Smooth muscle cell (in vitro differentiated cells): ENCODE data around the gene UTS2R. TPM values are rescaled to one million over a fixed set of nuclear protein-coding genes. Genes with fewer than 3 reads are reported as not detected.
"Not testable (repeated sequence)": the region's sequence is repeated elsewhere in the genome, so short reads cannot be mapped to it uniquely, and the experiment has no call there.

ENCODE experiments used
- DNase-seq: peaks from one replicate; lab custom pipeline; 2025; ENCODE audit not compliant: unreplicated experiment; lab: John Stamatoyannopoulos, UW
- H2AFZ ChIP-seq: fragments of 200-600 bp; sonication (generic); 2 replicates; pipeline ENCODE4 v1.6.0; 2016; ENCODE audit warnings: antibody characterized with exemption, low read depth, mild to moderate bottlenecking
- H3F3A ChIP-seq: fragments of 200-600 bp; sonication (generic); 2 replicates; pipeline ENCODE4 v1.6.0; 2017; ENCODE audit warnings: antibody characterized with exemption, low read depth
- H3K27ac ChIP-seq: fragments of 200-600 bp; sonication (generic); 2 replicates; pipeline ENCODE4 v1.5.1; 2016; ENCODE audit warnings: low read depth, mild to moderate bottlenecking
- H3K27me3 ChIP-seq: fragments of 200-600 bp; sonication (generic); 2 replicates; pipeline ENCODE4 v1.6.1; 2016; ENCODE audit warnings: low read depth, mild to moderate bottlenecking
- H3K36me3 ChIP-seq: fragments of 200-600 bp; sonication (generic); 2 replicates; pipeline ENCODE4 v1.5.1; 2016; ENCODE audit warnings: low read depth
- H3K4me1 ChIP-seq: fragments of 200-600 bp; sonication (generic); 2 replicates; pipeline ENCODE4 v1.5.1; 2016; ENCODE audit warnings: low read depth
- H3K4me2 ChIP-seq: fragments of 200-600 bp; sonication (generic); 2 replicates; pipeline ENCODE4 v1.6.0; 2016; ENCODE audit warnings: mild to moderate bottlenecking
- H3K4me3 ChIP-seq: fragments of 200-600 bp; sonication (generic); 2 replicates; pipeline ENCODE4 v1.5.1; 2016; ENCODE audit warnings: mild to moderate bottlenecking
- H3K79me2 ChIP-seq: fragments of 200-600 bp; sonication (generic); 2 replicates; pipeline ENCODE4 v1.6.0; 2016; ENCODE audit warnings: low read depth, mild to moderate bottlenecking
- H3K9ac ChIP-seq: fragments of 200-600 bp; sonication (generic); 2 replicates; pipeline ENCODE4 v1.6.0; 2016; ENCODE audit warnings: low read depth
- H3K9me3 ChIP-seq: fragments of 200-600 bp; sonication (generic); replicated peaks from 2 replicates; pipeline ENCODE4 v1.5.1; 2016; ENCODE audit warnings: low read depth
- H4K20me1 ChIP-seq: fragments of 200-600 bp; sonication (generic); 2 replicates; pipeline ENCODE4 v1.6.0; 2016; ENCODE audit warnings: low read depth
- WGBS: methylation state at CpG from one replicate; pipeline ENCODE4 v1.1.7; 2016; ENCODE audit warnings: low lambda C conversion rate; 5-methylcytosine and 5-hydroxymethylcytosine counted together
- polyA plus RNA-seq: library from polyadenylated mRNA; unstranded; fragments of >200 nt; fragmentation: Nextera tagmentation; extraction: Ambion mirVana; gene quantifications from 2 replicates; pipeline ENCODE4 v1.2.1, GENCODE V29; 2016
- total RNA-seq: library from RNA; depleted of rRNA; stranded (reverse); fragments of >200 nt; gene quantifications from 2 replicates; pipeline ENCODE4 v1.2.3, GENCODE V29; 2014
- TF ChIP-seq, protein P1 (sequence below): fragments of 200-600 bp; sonication (generic); IDR thresholded peaks from 2 replicates; pipeline ENCODE4 v1.5.1; 2017; ENCODE audit warnings: borderline replicate concordance, mild to moderate bottlenecking, antibody characterized with exemption; ENCODE audit not compliant: insufficient read depth, poor library complexity, severe bottlenecking

UTS2R gene
- total and polyA plus RNA-seq, 2 experiments from 2014 or later, result not detected

DNA sequence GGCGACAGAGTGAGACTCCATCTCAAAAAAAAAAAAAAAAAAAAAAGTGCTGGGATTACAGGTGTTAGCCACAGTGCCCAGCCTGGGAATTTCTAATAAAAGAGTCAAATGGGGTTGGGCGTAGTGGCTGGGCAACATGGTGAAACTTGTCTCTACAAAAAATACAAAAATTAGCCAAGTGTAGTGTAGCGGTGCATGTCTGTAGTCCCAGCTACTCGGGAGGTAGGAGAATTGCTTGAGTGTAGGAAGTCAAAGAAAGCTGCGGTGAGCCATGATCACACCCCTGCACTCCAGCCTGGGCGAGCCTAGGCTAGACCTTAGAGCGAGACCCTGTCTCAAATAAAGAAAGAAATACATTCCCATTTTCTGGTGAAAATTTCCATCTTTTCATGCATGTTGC, 2.4 kb upstream of the UTS2R start:
- H3K79me2 ChIP-seq, result no peaks in the 10 kb centered on the region
- H3K27ac ChIP-seq, result no peak overlapping the region
- no peak overlapping the region for H2AFZ ChIP-seq
- H3K9me3 ChIP-seq, result no peaks in the 10 kb centered on the region
- H3K36me3 ChIP-seq, result no peaks in the 10 kb centered on the region
- DNase-seq, result no peak
- no peaks in the 10 kb centered on the region for H3K4me1 ChIP-seq
- no peak overlapping the region for H3K4me2 ChIP-seq
- no peaks in the 10 kb centered on the region for H3F3A ChIP-seq
- H3K9ac ChIP-seq, result no peak overlapping the region
- TF ChIP-seq, protein P1, sequence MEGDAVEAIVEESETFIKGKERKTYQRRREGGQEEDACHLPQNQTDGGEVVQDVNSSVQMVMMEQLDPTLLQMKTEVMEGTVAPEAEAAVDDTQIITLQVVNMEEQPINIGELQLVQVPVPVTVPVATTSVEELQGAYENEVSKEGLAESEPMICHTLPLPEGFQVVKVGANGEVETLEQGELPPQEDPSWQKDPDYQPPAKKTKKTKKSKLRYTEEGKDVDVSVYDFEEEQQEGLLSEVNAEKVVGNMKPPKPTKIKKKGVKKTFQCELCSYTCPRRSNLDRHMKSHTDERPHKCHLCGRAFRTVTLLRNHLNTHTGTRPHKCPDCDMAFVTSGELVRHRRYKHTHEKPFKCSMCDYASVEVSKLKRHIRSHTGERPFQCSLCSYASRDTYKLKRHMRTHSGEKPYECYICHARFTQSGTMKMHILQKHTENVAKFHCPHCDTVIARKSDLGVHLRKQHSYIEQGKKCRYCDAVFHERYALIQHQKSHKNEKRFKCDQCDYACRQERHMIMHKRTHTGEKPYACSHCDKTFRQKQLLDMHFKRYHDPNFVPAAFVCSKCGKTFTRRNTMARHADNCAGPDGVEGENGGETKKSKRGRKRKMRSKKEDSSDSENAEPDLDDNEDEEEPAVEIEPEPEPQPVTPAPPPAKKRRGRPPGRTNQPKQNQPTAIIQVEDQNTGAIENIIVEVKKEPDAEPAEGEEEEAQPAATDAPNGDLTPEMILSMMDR, result no peak
- H3K4me3 ChIP-seq, result no peak overlapping the region
- peaks cover 43% of the 10 kb centered on the region for H3K27me3 ChIP-seq
- 96% methylated on average over 7 of the region's 7 CpGs for WGBS
- no peaks in the 10 kb centered on the region for H4K20me1 ChIP-seq

DNA sequence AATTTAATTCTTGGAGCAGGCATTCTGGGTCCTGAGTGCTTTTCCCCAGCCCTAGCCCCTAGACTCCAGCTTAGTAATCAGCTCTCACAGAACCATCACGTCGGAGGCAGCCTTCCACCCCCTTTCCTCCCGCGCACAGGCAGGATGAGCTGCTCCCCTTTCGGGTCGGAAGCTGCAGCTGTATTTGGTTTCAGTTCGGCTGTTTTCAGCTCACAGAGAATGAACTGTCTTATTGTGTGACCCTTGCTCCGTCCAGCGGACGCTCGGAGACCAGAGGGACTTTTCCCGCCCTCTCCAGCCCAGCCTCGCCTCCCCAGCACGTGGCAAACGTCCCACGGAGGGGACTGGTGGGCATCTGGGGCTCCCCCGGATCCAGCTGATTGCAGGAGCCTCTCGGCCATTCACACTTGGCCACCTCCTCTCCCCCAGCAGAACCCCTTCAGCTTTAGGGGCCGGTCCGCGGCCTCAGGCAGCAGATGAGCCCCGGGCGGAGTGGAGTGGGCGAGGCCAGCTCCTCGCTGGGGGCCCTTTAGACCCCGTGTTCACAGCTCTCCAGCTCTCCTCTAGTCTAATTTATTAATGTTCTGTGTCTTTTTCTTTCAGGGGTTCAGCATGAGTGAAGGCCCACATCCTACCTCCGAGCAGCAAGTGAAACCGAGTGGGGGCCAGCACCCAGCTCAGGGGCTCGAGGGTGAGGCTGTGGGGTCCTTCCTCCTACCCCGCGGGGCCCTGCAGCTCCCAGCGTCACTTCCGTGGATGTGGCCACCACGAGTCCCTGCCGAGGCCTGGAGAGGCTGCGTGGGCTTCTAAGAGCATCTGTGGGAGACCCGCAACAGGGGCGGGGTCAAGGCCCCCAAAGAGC, 863 bp upstream of the UTS2R start:
- Histone ChIP-seq H3K36me3 (no peaks in the 10 kb centered on the region), H3K79me2 (no peaks in the 10 kb centered on the region), H2AFZ (no peak overlapping the region), H3K4me3 (no peak overlapping the region), H4K20me1 (no peaks in the 10 kb centered on the region), H3K9ac (no peak overlapping the region), H3K4me2 (no peak overlapping the region), H3K4me1 (no peaks in the 10 kb centered on the region), H3K27me3 (peaks cover 43% of the 10 kb centered on the region), H3K9me3 (no peaks in the 10 kb centered on the region), H3F3A (no peaks in the 10 kb centered on the region), H3K27ac (no peak overlapping the region)
- DNase-seq, result no peak
- 76% methylated on average over 38 of the region's 38 CpGs for WGBS
- TF ChIP-seq, protein P1, result no peak

DNA sequence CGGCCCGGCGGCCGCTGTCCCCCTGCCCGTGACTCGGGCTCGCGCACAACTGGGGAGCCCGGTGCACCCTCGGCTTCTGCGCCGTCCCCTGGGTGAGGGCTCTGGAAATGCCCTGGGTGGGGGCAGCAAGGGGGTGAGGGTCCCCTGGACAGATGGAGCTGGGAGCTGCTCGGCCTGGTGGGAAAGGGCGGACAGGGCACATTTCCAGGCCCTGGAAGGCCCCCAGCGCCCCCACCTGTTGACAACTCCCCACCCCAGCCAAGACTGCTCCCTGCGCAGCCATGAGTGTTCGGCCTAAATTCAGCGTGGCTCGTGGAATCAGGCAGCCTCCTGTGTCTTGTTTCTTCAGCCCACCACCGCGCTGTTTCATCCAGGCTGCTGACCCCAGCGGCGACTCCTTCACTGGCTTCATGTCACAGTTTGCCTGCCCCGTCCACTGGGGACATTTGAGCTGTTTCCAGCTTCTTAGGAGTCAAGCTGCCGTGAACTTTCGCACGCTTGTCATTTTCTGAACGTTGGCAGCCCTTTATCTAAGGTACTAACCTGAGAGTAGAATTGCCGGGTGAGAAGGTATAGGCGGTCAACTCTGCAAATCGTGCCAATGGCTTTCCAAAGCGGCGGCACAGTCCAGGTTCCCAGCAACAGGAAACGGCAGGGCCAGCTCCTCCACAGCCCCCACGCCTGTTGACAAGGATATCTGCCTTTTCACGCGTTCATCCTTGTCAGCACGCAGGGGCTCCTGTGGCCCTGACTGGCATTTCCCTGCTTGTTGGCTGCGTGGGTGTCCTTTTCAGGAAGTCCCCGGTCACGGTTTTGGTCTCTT, 895 bp downstream of the UTS2R start:
- H3F3A ChIP-seq, result no peaks in the 10 kb centered on the region
- no peaks in the 10 kb centered on the region for H3K36me3 ChIP-seq
- no peak overlapping the region for H3K4me2 ChIP-seq
- TF ChIP-seq, protein P1, result no peak
- H3K27ac ChIP-seq, result no peak overlapping the region
- H3K79me2 ChIP-seq, result no peaks in the 10 kb centered on the region
- H4K20me1 ChIP-seq, result no peaks in the 10 kb centered on the region
- no peaks in the 10 kb centered on the region for H3K9me3 ChIP-seq
- no peak for DNase-seq
- no peaks in the 10 kb centered on the region for H3K4me1 ChIP-seq
- H2AFZ ChIP-seq, result no peak overlapping the region
- peaks cover 45% of the 10 kb centered on the region for H3K27me3 ChIP-seq
- no peak overlapping the region for H3K4me3 ChIP-seq
- H3K9ac ChIP-seq, result no peak overlapping the region
- 50% methylated on average over 37 of the region's 41 CpGs for WGBS

DNA sequence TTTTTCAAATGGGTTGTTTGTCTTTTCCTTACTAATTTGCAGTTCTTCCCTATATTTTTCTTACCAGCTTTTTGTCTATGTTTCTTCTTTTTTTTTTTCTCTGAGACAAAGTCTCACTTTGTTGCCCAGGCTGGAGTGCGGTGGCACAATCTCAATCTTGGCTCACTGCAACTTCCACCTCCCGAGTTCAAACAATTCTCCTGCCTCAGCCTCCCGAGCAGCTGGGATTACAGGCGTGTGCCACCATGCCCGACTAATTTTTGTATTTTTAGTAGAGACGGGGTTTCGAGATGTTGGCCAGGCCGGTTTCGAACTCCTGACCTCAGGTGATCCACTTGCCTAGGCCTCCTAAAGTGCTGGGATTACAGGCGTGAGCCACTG, 1.5 kb downstream of the UTS2R start:
- H3K79me2 ChIP-seq, H3F3A ChIP-seq, H3K9ac ChIP-seq, H2AFZ ChIP-seq, DNase-seq, H3K4me1 ChIP-seq, H3K9me3 ChIP-seq, H3K4me2 ChIP-seq, H3K27ac ChIP-seq, H3K36me3 ChIP-seq, H3K4me3 ChIP-seq, H4K20me1 ChIP-seq: not testable (repeated sequence)
- peaks cover 45% of the 10 kb centered on the region for H3K27me3 ChIP-seq
- 93% methylated on average over 10 of the region's 10 CpGs for WGBS
